TTC549 (cell line): ENCODE results near the gene SEMA4D.

Experiments
- FAIRE-seq: peaks from 2 replicates; lab custom pipeline; 2012; peaks lifted over from hg19 to GRCh38; lab: Jason Lieb, UNC

The SEMA4D gene

DNA sequence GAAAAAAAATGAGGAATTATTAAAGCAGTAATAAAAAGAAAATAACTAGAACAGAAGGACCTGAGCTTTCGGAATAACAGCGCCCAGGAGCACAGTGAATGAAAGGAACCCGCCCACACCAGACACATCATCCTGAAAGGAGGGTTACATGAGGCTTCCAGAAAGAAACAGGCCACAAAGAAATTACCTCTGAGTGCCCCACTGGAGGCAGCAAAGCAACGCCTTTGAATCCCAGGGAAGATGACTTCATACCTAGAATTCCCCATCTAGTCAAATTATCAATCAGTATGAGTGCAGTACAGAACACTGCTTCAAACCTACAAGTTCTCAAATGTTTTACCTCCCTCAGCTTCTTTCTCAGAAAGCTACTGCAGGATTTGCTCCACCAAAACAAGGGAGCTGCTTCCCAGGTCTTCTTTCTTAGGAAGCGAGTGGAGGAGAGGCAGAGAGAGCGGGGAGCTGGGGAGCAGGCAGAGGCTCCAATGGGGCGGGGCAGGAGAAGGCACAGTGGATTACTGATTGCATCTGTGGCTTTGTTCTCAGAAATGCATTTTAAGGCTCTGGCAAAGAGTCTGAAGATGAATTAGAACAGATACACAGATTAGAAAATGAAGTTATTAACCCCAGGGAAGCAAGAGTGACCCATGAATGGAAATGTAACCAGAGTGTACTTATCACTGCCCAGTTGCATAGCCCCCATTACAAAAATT lies 87.1 kb downstream of the SEMA4D start:
- FAIRE-seq, result no peak

DNA sequence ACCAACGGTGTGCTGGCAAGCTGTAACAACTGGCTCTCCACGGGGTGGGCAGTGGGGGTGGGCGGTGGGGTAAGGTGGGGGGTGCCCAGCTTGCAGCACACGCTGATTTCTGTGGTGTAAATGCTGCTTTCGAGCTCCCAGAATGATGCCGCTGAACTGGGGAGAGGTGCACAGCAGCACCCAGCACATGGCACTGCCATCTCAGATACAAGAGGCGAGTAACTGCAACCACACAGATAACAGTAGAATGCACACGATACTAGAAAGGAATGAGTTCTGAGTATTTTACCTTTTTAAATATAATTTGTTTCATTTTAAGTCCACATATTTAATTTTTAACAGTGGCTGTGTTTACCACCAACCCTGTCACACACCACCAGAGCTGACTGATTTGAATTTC lies 87.9 kb downstream of the SEMA4D start:
- FAIRE-seq, result no peak

- FAIRE-seq, result no peak
Measured at GRCh38 chr9:89409466-89409865, 88.4 kb downstream of the SEMA4D start.

- no peak for FAIRE-seq
Measured at GRCh38 chr9:89408628-89409101, 89.2 kb downstream of the SEMA4D start.

DNA sequence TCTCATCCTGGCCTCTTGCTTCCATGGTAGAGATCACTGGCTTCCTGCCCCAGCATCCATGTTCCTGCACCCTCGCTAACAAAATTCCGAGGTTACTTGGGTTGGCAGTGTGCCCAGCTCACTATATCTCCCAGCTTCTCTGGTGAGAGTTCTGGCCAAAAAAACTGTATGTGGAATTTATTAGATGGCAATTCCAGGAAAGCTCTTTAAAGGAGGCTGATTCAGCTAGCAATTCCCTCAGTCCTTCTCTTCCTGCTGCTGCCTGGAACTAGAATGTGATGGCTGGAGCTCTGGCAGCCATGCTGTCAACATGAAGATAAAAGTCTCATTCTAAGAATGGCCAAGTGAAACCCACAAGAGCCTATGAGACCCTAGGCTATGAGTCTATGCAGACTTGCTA lies 90.8 kb downstream of the SEMA4D start:
- FAIRE-seq, result no peak

DNA sequence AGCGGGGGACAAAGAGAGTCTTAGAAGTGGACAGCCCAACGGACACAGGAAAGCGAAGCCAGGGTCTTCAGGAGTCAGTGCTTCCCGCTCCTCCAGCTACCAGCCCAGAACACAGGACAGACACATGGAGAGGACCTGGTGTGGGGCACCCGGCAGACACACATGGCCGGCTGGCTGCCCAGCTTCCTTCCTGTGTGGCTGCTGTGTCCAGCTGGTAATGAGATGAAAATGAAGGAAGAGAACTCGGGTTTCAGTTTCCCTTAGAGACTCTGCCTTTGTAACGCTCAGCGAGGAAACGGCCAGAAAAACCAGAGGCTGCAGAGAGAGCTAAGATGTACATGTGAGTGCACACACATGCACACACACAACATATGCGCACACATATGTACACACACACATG lies 92.1 kb downstream of the SEMA4D start:
- FAIRE-seq, result no peak

- FAIRE-seq, result no peak
Measured at GRCh38 chr9:89404074-89404473, 93.8 kb downstream of the SEMA4D start.

- no peak for FAIRE-seq
Measured at GRCh38 chr9:89402695-89403427, 95.1 kb downstream of the SEMA4D start.

GRCh38 chr9:89400403-89401116 lies 97.4 kb downstream of the SEMA4D start:
- no peak for FAIRE-seq

- no peak for FAIRE-seq
Measured at GRCh38 chr9:89398621-89399020, 99.3 kb downstream of the SEMA4D start.

- no peak for FAIRE-seq
Measured at GRCh38 chr9:89397471-89397870, 100.4 kb downstream of the SEMA4D start.

GRCh38 chr9:89395931-89396710 lies 101.8 kb downstream of the SEMA4D start:
- FAIRE-seq, result no peak

GRCh38 chr9:89394412-89394811 lies 103.5 kb downstream of the SEMA4D start:
- FAIRE-seq, result no peak

DNA sequence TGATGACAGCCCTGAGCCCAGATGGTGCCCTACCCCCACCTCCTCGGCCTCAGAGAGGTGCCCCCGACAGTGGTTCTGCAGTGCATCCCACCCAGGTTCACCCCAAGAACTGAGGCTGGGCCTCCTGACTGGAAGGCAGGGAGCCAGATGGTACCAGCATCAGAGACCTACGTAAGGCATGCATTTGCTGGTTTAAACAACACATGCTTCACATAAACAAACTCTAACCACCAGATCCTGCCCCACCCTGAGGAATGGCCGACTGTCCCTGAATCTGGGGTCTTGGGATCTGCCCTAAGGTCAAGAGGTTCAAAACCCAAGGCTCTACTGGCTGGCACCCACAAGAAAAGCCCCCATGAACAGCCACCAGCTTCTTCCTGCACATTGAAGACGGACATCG lies 106.3 kb downstream of the SEMA4D start:
- FAIRE-seq, result no peak

GRCh38 chr9:89390578-89391116 lies 107.3 kb downstream of the SEMA4D start:
- FAIRE-seq, result no peak

GRCh38 chr9:89390068-89390555 lies 107.8 kb downstream of the SEMA4D start:
- no peak for FAIRE-seq

GRCh38 chr9:89388868-89389177 lies 109.1 kb downstream of the SEMA4D start:
- FAIRE-seq, result no peak

- FAIRE-seq, result no peak
Measured at GRCh38 chr9:89388084-89388867, 109.6 kb downstream of the SEMA4D start.

DNA sequence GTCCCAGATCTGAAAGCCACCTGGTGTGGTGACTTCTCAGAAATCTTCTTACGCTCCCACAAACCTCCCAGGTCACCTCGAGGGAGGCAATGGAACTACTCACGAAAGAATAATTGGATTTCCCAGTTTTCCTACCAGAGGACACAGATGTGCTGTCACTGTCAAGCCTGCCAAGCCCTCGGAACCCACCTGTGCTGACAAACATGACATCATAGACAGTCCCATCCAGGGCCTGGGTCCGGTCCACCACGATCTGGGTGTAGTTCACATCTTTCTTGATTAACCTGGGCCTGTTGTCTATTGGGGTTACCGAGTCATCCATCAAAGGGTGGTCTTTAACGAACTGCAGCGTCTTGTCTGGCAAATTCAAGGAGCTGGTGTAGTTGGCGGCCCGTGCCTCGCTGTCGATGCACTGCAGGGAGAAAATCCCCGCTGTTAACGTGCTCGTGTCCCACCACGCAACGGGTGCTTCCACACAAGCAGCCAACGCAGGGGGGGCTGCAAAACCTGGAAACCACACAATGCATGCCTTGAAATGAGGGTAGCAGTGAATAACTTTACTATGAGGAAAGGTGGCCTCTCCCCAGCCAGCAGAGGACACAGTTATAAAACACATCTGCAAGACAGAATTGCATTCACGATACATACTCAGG lies 110.6 kb downstream of the SEMA4D start:
- FAIRE-seq, result no peak

DNA sequence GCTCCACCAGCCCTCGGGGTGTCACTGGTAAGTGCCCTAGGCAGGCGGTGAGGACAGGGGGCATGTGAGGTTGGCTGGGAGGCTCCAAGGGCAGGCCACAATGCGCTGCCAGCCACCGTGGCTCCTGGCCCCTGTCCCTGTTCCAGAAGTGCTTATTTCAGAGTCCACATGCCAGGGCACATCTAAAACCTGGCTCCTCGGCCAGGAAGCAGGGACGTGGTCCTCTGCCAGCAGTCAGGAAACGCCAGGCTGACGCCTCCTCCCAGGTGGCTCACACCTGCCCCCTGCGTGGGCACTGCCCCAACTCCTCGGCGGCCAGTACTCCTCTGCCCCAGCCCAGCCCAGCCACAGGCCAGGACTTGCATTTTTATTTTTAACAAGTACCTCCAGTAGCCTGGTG lies 111.1 kb downstream of the SEMA4D start:
- FAIRE-seq, result no peak

DNA sequence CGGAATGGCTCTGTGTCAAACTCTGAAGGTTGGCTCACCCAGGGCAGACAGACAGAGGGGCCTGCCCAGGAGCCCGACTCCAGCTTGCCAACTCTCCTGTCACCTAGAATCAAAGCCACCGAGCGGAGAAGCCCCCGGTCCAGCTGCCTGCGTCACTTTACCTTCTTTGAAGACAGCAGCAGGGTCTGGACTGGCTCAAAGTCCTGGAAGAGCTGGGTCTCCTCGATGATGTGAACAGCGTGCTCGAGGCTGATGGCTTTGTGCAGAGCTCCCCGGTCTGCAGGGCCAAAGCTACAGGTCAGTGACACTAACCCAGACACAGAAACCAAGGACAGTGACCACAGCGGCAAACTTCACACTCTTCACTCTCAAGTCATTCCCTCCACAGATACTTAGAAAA lies 111.7 kb downstream of the SEMA4D start:
- FAIRE-seq, result no peak
